RWPE2 (cell line): Measurements from ENCODE around the gene GPALPP1.

Source experiments
- ATAC-seq: fragments of 200-7000 bp; cut with Tn5 transposase; 3 replicates; pipeline ENCODE4 v1.9.1; 2021; ENCODE audit warnings: low read depth
- DNase-seq: peaks from one replicate; pipeline ENCODE4 v3.0.0-alpha.2; 2020; ENCODE audit warnings: low spot score
- H3K27ac ChIP-seq: fragments of 450-650 bp; 2 replicates; pipeline ENCODE4 v1.5.1; 2017; ENCODE audit warnings: mild to moderate bottlenecking; ENCODE audit not compliant: poor library complexity, severe bottlenecking
- H3K27me3 ChIP-seq: fragments of 250-450 bp; sonication (Bioruptor Pico); 2 replicates; pipeline ENCODE4 v1.5.1; 2021; ENCODE audit warnings: mild to moderate bottlenecking, moderate library complexity; ENCODE audit not compliant: insufficient read depth, poor library complexity, severe bottlenecking
- H3K36me3 ChIP-seq: fragments of 250-450 bp; sonication (Bioruptor Pico); 2 replicates; pipeline ENCODE4 v1.5.1; 2020; ENCODE audit warnings: low read depth, mild to moderate bottlenecking, moderate library complexity
- H3K4me1 ChIP-seq: fragments of 250-450 bp; sonication (Bioruptor Pico); 2 replicates; pipeline ENCODE4 v1.5.1; 2021; ENCODE audit warnings: mild to moderate bottlenecking, moderate library complexity; ENCODE audit not compliant: insufficient read depth, poor library complexity, severe bottlenecking
- H3K4me3 ChIP-seq: fragments of 250-450 bp; sonication (Bioruptor Pico); 2 replicates; pipeline ENCODE4 v1.5.1; 2021; ENCODE audit warnings: mild to moderate bottlenecking, moderate library complexity; ENCODE audit not compliant: severe bottlenecking
- H3K9me3 ChIP-seq: fragments of 250-450 bp; sonication (Bioruptor Pico); 2 replicates; pipeline ENCODE4 v1.5.1; 2021; ENCODE audit warnings: mild to moderate bottlenecking, moderate library complexity; ENCODE audit not compliant: severe bottlenecking
- CTCF ChIP-seq: fragments of 450-650 bp; IDR thresholded peaks from one replicate; pipeline ENCODE4 v1.5.1; 2017; ENCODE audit warnings: mild to moderate bottlenecking, moderate library complexity; ENCODE audit not compliant: poor library complexity, severe bottlenecking

GPALPP1 gene

DNA sequence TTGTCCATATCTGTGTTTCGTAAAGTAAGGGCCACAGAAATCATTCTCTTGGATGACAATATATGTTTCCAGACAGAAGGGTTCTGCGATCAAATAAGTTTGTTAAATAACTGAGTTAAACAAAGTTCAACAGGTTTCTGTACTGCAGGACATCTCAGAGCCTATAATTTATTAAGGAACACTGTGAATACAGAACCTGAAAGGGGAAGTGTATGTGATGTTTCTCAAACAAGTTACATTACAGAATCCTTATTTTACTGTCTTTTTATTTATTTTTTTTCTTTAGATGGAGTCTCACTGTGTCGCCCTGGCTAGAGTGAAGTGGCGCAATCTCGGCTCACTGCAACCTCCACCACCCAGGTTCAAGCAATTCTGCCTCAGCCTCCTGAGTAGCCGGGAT is 75.6 kb downstream of the GPALPP1 start:
- Histone ChIP-seq H3K4me1 (no peaks in the 10 kb centered on the region), H3K4me3 (no peak overlapping the region), H3K27ac (no peak overlapping the region), H3K27me3 (no peaks in the 10 kb centered on the region), H3K9me3 (no peaks in the 10 kb centered on the region), H3K36me3 (no peaks in the 10 kb centered on the region)
- no peak for DNase-seq
- TF ChIP-seq CTCF: no peak
- ATAC-seq: no peak

DNA sequence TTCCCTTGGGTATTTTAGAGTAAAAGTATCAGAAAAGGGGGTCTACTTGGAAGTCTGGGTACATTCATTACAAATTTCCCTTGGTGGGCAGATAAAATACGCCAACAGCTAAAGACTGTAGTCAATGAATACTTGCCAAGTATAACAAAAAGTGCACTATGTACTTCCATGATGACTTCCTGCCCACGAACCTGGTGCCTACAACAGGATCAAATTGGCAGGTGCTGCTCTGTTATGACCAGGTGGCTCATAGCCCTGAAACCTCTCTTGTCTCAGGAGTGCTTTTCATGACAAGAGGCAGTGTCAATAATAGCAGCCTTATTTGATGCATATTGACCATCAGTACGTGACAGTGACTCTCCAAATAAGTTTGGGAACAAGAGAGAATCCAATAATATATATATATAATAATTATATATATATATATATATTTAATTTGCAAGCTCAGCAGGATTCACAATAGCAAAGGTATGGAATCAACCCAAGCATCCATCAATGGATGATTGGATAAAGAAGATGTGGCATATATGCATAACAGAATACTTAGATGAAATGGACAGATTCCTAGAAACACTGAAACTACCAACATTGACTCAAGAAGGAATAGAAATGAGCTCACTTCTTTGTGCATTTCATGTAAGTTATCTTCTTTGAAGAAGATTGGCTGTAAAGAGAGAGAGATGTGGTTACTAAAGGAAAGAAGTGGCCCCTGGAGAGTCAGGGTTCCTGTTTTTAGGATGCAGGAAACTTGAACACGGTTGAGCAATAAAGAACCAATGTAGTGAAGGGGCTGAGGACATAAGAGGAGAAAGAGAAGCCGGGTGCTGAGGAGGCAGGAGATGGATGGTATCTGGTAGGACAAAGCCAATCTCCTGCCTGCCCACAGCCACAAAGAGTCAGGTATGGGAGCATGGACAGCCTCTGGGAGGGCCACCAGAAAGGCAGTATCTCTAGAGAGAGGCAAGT is 79.0 kb downstream of the GPALPP1 start:
- no peaks in the 10 kb centered on the region for H3K9me3 ChIP-seq
- DNase-seq (no peak), ATAC-seq (no peak)
- no peaks in the 10 kb centered on the region for H3K4me1 ChIP-seq
- no peaks in the 10 kb centered on the region for H3K27me3 ChIP-seq
- TF ChIP-seq CTCF: no peak
- no peak overlapping the region for H3K27ac ChIP-seq
- no peaks in the 10 kb centered on the region for H3K36me3 ChIP-seq
- H3K4me3 ChIP-seq: no peak overlapping the region

DNA sequence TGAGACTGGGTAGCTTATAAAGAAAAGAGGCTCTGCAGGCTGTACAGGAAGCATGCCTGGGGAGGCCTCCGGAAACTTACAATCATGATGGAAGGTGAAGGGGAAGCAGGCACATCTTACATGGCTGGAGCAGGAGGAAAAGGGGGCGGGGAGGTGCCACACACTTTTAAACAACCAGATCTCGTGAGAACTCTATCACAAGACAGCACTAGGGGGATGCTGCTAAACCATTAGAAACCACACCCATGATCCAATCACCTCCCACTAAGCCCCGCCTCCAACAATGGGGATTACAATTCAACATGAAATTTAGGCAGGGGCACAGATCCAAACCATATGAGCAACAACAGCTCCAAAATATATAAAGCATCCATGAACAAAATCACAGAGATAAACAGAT is 84.5 kb downstream of the GPALPP1 start:
- ATAC-seq: no peak
- no peak for TF ChIP-seq CTCF
- no peaks in the 10 kb centered on the region for H3K27me3 ChIP-seq
- H3K4me1 ChIP-seq: no peaks in the 10 kb centered on the region
- no peak for DNase-seq
- no peak overlapping the region for H3K27ac ChIP-seq
- no peaks in the 10 kb centered on the region for H3K36me3 ChIP-seq
- H3K4me3 ChIP-seq: no peak overlapping the region
- no peaks in the 10 kb centered on the region for H3K9me3 ChIP-seq

DNA sequence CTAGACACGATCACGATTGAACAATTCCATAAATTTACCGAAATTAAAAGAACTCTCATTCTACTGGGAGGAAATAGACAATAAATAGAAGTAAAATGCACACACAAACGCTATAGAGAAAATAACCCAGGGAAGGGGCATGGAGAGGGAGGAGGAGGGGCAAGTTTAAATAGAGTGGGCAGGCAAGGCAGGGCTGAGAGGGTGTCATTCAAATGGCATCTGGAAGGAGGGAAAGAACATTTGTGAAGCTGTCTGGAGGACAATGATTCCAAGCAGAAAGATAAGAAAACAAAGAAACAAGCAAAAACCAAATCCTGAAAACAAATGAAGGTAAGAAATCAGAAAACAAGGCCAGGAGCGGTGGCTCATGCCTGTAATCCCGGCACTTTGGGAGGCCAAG is 85.4 kb downstream of the GPALPP1 start:
- ATAC-seq (no peak), DNase-seq (no peak)
- no peak overlapping the region for H3K4me3 ChIP-seq
- H3K27me3 ChIP-seq: no peaks in the 10 kb centered on the region
- TF ChIP-seq CTCF: no peak
- H3K9me3 ChIP-seq: no peaks in the 10 kb centered on the region
- H3K4me1 ChIP-seq: no peaks in the 10 kb centered on the region
- H3K36me3 ChIP-seq: no peaks in the 10 kb centered on the region
- no peak overlapping the region for H3K27ac ChIP-seq

DNA sequence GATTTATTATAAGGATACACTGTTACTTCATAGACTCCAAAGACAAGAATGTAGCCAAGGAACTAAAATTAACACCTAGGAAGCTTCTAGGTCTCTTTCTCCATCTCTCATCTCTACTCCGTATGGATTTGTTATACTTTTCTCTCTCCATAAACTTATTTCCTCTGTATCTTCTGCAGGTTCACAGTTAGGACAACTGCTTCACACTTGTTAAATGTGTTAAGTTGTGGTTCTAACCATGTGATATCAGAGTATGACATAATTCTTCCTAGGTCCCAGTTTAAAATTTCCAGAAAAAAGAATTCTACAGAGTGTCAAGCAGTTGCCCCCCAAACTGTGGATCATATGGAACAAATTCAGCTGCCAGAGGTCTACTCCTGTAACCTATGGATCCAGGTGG is 88.7 kb downstream of the GPALPP1 start:
- H3K4me3 ChIP-seq: no peak overlapping the region
- TF ChIP-seq CTCF: no peak
- ATAC-seq: no peak

More for the DNA sequence above, 88.7 kb downstream of the GPALPP1 start:
- DNase-seq: no peak
- no peaks in the 10 kb centered on the region for H3K36me3 ChIP-seq
- H3K4me1 ChIP-seq: peaks cover 6% of the 10 kb centered on the region
- H3K27me3 ChIP-seq: no peaks in the 10 kb centered on the region
- no peak overlapping the region for H3K27ac ChIP-seq
- H3K9me3 ChIP-seq: no peaks in the 10 kb centered on the region
